HG02840 (cell line): ENCODE results near the gene EXOC6.

ENCODE experiments used
- ATAC-seq: cut with Tn5 transposase; IDR thresholded peaks from one replicate; pipeline ENCODE4 v1.9.1; 2021; ENCODE audit warnings: mild to moderate bottlenecking, moderate library complexity, moderate number of reproducible peaks; ENCODE audit not compliant: unreplicated experiment, low FRiP score

EXOC6 gene

DNA sequence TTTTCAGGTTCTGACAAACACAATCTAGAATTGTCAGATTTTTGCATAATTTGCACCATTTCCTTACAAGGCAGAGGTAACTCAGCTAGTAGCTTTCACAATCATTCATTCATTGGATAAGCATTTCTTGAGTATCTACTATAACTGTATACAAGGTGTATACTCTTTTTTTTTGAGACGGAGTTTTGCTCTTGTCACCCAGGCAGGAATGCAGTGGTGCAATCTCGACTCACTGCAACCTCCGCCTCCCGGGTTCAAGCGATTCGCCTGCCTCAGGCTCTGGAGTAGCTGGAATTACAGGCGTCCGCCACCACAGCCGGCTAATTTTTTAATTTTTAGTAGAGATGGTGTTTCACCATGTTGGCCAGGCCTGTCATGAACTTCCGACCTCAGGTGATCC is 16.2 kb upstream of the EXOC6 start:
- ATAC-seq: no peak

DNA sequence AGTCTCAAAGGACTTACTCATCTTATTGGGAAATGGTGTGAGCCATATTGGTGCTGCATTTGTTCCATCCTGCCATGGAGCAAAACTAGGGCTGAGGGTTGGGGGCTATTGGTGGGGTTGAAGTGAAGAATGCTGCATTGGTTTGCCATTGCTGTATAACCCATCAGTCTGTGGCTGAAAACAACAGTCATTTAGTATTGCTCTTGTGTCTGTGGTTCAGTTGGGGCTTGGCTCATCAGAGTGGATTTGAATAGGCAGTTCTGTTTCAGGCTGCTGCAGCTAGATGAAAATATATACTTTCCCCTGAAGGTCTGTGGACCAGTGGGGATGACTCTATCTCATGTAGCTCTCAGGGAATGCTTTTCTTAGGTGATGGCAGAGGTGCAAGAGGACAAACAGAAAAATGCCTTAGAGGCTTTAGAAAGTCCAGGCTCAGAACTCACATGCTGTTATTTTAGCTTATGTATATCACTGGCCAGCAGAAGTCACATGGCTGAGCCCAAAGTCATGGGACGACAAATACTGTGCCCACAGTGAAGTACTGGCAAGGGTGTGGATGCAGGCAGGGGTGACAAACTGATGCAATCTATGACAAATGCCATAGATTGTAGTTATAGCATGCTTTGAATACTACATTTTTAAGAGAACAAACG is 15.2 kb upstream of the EXOC6 start:
- no peak for ATAC-seq

DNA sequence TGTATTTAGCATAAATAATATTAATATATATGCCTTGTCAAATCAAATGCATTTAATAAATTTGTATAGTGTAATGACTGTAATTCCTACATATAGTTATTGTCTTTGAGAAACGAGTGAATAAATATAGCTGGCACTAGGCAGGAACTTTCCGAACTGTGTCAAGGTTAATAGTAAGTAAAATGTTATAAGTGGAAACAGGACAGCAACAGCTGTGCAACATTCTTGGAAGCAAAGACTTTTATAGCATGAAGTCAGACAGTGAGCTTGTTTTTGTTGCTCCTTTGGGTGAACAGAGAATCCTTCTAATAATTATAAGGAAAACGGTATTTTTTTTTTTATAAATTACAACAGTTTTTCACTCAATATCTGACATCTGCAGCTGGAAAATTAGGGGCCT is 14.0 kb upstream of the EXOC6 start:
- ATAC-seq: no peak

DNA sequence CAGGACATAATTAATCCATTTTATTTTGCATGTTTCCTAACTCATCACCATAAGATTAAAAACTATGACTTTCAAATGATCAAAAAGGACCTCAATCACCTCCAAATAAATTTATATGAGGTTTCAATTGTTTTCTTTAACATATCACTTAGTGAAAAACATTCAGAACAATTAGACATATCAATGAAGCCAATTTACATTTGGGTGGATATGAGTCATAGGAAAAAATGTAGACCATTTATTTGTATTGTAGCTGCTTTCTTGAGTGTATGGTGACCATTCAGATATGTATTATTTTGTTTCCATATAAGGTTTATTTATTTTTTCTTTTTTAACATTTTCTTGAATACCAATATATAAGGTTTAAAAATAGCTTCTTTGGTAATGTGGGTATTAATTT is 13.3 kb upstream of the EXOC6 start:
- no peak for ATAC-seq

DNA sequence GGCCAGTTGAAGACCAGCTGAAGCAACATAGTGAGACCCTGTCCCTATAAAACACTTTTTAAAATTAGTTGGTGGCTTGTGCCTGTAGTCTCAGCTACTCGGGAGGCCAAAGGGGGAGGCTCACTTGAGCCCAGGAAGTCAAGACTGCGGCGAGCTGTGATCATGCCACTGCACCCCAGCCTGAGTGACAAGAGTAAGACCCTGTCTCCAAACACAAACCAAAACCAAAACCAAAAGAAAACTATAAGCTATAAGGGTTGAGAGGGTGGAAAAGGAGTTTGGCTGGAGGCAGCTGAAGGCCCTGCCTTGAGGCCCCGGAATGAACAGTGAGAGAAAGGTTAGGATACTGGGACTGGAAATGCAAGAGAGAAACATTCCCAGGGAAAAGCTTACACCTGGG is 10.9 kb upstream of the EXOC6 start:
- no peak for ATAC-seq

DNA sequence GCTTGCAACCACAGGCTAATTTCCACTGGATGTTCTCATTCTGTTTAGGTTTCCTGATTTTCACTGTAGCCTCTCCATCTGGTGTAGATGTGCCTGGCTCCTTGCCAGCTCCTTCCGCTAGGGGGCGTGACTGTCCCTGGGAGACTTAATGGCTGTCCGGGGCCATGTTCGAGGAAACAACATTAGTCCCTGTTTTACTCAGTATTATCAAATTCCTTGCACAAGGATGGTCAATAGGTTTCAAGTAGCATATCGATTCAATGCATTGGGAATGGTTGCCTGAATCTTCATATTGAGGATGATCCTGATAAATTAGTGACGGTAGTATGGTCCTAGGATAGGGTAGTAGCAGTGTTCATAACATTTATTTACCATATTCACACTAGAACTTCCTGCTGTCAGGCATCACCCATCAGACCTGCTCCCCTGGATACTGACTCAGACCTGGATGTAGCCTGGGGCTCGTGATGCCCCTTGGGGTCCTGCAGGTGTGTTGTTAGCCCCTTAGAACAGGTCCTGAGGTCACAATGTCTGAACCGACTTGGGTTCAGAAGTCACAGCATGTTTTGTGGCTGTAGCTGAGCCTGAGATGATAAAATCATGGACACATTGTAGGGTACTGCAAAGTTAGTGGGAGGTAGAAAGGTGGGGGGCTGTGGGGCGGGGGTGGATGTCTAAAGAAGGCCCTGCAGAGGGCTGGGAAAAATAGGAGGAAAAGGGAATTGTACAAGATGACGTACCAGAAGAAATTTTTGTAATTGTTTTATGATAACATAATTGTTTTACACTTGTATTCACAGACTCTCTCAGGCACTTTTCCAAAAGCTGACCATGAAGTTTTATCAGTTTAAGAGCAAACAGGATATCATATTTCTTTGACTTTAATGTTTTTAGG is 8.9 kb upstream of the EXOC6 start:
- ATAC-seq: no peak

DNA sequence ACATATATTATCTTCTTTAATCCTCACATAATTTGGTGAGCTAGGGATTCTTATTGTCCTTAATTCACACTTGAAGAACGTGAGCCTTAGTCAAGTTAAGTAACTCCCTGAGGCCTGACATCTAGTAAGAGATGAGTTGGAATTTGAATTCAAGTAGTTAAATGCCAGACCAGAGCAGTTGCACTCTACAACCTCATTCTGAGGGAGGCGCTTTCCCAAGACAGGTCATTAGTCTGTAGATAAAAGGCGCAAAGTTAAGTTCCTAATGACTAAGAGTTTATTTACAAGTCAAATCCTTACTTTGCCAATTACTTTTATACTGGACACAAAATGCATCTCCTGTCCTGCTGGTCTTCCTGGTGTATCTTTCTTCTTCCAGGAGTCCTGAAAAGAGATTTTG is 3.6 kb upstream of the EXOC6 start:
- no peak for ATAC-seq

DNA sequence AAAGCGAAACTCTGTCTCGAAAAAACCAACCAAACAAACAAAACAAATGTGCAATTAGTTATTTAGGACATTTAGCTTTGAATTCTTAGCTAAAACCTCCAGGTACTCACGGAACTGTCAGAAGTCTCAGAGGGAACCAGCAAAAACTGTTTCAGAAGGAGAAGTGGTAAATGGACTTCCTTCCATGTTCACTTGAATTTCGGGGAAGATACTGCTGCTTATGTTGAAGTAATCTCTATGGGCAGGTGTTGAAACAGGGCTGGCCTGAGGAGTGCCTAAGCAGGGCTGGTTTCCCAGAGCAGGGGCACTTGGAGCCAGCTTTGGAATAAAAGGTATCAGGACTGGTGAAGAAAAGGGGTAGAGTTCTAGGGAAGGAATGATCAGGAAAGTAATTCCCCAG is 2.4 kb upstream of the EXOC6 start:
- ATAC-seq: no peak

DNA sequence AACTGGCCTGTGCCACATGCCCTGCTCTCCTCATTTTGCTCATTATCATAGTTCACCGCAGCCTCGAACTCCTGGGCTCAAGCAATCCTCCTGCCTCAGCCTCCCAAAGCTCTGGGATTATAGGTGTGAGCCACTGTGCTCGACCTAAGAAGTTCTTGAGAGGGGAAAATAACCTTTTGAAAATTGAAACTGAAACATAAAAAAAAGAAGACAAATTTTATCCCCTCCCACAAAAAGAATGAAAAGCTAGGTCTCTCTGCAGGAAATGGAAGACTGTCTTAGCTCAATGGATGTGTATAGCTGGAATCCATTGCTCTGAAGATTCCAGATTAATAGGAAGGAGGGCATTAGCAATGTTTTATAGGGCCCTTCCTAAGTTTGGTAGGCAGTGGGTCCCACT is 2.0 kb upstream of the EXOC6 start:
- no peak for ATAC-seq

DNA sequence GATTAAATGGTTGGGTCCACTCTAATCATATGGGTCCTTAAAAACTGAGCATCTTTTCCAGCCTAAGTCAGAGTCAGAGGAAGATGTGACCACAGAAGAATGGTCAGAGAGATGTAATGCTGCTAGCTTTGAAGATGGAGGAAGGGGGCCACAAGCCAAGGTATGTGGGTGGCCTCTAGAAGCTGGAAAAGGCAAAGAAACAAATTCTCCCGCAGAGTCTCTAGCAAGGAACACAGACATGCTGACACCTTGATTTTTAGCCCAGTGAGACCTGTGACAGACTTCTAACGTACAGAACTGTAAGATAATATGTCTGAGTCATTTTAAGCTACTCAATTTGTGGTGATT is 1.5 kb upstream of the EXOC6 start:
- ATAC-seq: no peak

DNA sequence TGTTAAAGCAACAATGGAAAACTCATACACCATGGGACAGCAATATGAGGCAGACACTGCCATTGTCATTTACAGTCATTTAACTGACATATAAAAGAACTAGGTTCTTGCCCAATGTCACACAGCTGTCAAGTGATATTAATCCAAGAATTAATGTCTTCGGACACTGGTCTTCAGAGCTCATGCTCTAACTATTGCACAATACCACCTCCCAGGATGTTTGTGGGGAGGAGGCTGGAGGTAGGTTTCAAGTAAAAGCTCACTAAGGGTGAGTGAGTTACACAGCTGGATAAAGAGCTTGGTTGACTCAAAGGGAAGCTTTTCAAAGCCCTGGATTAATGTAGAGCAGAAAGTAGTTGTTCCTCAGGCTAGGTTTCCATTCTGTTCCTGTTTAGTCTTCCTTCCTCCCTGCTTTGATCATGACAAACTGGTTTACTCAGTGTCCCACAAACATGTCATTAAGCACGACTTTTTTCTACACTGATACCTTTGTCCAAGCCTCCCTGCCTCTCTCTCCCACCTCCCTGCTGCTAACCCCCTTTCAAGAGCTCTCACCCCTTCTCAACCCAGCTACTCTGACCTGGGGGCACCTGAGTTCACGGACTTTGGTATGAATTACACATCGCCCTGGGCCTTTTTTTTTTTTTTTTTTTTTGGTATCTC is 987 bp upstream of the EXOC6 start:
- no peak for ATAC-seq

DNA sequence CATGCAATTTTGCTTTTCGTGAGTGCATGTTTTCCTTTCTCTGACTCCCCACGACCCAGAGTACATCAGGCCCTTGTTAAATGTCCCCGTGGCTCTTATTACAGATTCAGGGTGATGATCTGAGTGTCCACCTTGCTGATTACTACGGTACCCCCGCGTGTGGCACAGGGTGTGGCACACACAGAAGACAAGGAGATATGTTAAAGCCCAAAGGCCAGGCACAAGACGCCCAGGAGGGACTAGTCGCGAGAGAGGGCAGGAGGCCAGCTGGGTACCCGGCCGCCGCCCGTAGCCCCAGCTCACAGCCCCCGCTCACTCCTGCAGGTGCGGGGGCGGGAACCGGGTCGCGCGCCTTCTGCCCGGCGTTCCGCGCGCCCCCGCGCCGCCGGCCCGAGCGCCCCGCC is 281 bp upstream of the EXOC6 start:
- ATAC-seq: no peak

DNA sequence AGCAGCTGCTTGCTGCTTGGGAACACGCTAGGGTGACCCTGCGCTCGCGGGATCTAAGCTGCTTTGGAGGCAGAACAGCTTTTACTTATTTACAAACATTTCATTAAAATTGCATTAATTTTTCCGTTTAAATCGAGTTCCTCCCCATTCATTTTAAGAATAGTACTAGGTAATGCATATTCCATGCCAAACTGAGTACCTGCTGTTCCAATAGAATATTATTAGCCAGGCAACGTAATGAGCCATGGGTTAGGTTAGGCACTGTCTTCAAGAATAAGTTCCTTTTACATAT is 860 bp downstream of the EXOC6 start:
- no peak for ATAC-seq

DNA sequence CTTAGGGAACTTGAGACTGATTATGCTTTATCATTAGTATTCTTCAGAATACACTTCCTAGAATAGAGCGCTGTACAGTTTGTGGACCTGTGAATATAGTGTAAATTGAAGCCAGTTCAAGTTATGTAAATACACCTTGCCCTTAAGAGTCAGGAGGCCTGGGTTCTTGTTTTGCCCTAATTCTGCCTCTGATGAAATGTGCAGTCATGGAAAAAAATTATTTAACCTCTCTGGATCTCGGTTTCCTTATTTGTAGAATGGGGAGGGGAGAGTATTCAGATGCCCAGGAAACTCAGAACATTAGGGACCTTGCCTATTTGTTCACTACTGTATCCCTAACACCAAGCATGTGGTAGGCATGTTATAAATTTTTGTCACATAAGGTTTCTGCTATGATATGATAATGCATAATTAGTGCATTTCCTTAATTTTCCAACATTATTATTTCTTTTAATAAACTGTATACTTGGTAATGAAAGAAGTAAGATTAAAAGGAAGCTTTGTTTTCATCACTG is 1.3 kb downstream of the EXOC6 start:
- ATAC-seq: no peak

DNA sequence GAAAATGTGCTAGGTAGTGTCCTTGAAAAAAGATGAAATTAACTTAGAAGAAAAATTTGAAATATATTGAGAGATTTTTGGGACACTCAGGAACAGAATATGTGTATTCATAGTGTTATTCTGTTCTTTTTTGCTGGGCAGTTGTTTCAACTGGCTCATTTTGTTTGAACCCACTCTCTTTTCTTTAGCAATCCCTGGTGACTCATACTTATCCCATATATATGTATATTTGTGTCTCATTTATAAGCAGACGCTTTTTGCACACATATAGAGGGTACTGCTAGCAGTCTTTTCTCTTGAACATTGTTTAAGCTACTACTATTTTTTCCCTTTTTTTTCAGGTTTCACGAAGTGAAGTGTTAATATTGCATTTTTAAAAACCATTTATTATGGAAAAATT is 1.9 kb downstream of the EXOC6 start:
- ATAC-seq: no peak

DNA sequence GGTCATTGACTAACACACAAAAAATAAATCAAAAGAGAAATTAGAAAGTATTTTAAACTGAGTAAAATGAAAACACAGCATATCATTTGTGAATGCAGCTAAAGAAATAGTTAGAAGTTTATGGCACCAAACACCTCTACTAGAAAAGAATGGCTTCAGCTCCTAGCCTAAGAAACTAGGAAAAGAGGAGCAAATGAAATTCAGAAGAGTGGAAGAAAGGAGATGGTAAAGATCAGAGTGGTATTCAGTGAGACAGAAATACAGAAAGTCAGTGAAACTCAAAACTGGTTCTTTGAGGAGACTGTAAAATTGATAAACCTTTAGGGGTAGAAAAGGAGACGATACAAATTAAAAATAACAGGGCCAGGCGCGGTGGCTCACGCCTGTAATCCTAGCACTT is 2.7 kb downstream of the EXOC6 start:
- ATAC-seq: no peak

DNA sequence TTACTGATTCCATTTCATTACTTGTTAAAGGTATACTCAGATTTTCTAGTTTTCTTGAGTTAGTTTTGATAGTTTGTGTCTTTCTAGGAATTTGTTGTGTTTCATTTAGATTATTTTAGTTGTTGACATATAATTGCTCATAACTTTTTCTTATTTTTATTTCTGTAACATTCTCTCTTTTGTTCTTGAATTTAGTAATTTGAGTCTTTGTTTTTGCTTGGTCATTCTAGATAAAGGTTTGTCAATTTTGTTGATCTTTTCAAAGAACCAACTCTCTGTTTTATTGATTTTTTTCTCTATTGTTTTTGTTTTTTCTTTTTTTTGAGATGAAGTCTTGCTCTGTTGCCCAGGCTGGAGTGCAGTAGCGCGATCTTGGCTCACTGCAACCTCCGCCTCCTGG is 7.2 kb downstream of the EXOC6 start:
- ATAC-seq: no peak

DNA sequence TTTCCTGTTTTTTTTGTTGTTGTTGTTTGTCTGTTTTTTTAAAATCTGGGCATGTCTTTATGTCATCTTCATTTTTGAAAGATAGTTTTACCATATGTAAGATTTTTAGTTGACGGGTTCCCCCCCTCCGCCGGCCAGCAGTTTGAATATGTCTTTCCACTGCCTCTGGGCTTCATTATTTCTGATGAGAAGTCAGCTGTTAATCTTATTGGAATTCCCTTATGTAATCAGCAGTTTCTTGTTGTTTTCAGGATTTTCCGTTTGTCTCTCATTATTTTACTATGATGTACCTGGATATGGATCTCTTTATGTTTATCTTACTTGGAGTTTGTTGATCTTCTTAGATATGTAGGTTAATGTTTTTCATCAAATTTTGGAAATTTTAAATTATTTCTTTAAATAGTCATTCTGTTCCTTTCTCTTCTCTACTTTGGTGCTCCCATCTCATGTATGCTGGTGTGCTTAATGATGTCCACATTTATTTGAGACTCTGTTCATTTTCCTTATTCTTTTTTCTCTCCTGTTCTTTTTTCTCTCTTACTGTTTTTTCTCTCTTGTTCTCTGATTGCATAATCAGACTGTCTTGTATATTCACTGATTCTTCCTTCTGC is 9.7 kb downstream of the EXOC6 start:
- no peak for ATAC-seq

DNA sequence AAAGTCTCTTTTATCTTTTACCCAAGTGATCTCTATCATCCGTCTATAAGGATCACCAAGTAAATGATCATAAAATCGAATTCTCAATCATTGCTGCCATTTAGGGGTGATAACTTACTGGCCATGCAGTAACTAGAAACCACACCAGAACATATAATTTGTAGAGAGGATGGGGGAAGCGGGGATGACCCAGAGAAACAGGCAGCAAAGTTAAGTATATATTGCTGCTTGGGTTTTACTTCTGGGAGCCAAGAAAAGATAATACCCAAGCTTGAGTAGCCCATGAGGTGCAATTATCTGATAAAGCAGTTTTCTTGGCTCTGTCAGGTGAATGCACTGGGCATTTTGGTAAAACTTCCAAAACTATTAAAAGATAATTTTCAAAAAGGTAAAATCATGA is 18.9 kb downstream of the EXOC6 start:
- no peak for ATAC-seq

DNA sequence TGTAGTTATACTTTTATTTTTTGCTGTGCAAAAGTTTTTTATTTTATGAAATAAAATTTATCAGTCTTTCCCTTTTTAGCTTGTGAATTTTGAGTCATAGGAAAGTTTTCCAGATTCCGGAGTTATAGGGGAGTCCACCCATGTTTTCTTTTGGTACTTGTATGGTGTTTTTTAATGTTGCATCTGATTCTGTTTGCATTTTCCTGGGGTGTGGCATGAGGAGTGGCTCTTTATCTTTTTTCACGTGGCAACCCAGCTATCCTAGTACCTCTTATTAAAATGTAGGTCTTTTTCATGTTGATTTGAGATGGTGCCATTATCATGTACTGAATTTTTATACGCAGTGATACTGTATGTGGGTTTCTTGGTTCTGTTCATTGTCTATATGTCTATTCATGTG is 19.7 kb downstream of the EXOC6 start:
- ATAC-seq: no peak

DNA sequence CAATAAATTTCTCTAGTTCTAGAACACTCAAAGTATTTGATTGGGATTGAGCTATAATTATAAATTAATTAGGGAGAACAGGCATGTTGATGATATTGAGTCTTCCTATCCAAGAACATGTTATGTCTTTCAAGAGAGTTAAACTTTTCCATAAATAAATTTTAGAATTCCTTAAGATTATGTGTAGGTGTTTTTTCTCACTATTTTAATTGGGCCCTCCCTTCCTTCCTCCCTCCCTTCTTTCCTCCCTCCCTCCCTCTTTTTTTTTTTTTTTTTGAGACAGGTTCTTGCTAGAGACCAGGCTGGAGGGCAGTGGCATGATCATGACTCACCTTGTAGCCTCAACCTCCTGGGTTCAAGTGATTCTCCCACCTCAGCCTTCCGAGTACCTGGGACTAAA is 20.2 kb downstream of the EXOC6 start:
- ATAC-seq: no peak
